KG1 (cell line): ENCODE measurements around the gene NRXN2.
"Not testable (repeated sequence)": the region's sequence is repeated elsewhere in the genome, so short reads cannot be mapped to it uniquely, and the experiment has no call there.

Experiments used
- DNase-seq: peaks from one replicate; lab custom pipeline; 2025; lab: John Stamatoyannopoulos, UW

The NRXN2 gene

DNA sequence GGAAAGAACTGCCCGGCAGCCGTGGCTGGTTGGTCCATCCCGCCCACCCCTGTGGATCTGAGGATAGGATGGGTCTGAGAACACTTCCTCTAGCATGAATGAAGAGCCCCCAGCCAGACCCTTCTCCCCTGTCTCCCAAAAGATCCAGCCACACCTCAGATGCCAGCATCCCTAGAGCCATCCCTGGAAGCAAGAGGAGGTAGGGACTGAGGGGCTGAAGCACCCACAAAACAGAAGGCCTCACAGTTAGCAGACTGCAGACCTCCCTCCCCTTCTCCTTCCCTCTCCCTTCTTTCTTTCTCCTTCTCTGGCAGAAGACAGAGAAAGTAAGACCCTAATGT, 1.7 kb downstream of the NRXN2 start:
- no peak for DNase-seq

GRCh38 chr11:64720640-64721358, 2.2 kb downstream of the NRXN2 start:
- DNase-seq = no peak

DNA sequence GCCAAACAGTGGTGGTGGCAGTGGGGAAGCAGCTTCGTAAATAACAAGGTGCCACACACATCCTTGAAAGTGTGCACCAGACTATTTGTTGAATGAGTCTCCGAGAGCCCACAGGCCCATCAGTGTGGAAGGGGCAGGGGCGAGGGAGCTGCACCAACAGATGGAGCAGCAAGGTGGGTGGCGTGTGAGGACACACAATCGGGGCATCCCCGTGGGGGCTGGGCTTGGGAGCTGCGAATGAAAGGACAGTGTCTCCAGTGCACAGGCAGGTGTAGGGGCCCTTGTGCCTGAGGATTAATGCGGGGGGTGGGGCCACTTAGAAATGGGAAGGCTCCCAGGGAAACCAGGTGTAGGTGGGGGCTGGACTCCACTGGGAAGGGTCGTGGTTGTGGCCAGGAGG, 2.8 kb downstream of the NRXN2 start:
- no peak for DNase-seq

DNA sequence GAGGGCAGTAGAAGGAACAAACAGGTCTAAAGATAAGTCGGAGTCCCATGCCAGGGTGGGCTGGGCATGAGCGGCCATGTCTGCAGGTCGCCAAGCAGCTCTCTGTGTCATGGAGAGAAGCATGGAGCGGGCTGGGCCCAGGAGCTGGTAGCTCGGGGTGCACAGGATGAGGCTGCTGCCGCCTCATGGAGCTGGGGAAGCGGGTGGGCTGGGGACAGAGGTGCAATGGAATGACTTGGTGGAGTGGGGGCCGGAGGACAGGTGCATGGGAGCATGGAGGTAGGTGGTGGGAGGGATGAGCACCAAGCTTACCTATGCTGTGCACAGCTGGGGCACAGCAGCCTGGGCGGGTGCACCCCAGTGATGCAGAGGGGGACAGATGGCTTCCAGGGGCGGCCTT, 3.6 kb downstream of the NRXN2 start:
- DNase-seq = no peak

DNA sequence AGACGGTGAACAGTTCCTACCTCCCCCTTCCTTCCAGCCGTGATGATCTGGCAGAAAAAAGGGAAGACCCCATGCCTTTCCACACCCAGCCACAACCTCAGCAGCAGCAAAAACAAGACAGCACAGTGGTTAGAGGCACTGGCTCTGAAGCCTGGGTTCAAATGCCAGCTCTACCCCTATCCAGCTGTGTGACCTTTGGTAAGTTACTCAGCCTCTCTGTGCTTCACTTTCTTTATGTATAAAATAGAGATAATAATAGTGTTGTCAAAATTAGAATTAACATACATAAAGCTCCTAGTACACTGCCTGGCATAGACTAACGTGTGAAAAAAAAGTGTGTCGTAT, 4.2 kb downstream of the NRXN2 start:
- no peak for DNase-seq

DNA sequence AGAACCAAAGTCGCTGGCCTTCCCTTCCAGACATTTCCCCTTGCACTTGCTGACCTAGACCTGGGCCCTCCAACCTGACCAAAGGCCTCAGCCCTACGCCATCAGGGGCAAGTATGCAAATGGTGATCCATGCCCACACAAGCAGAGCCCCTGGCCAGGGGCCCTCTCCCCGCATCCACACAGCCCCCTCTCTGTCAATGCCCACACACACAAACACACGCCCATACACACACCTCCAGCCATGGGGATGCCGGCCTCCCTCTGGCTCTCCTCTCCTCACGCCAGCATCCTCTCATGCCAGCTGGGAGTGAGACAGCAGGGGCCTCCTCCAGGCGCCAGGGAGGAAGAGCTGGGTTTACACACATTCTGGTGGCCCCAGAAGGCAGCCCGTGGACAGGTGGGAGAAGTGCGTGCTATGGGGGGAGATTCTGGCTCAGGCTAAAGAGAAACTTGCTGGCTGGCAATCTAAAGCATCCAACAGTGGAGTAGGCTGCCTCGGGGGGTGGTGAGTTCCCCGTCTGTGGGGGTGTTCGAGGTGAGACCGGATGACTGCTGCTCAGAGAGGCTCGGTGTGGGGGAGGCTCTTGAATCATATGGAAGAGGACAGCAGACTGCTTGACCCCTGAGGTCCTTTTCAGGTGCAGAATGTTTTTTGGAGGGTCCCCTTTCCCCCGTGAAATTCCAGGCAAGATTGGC, 4.8 kb downstream of the NRXN2 start:
- DNase-seq = no peak

GRCh38 chr11:64717268-64717578, 5.8 kb downstream of the NRXN2 start:
- no peak for DNase-seq

GRCh38 chr11:64716473-64717267, 6.3 kb downstream of the NRXN2 start:
- DNase-seq = no peak

GRCh38 chr11:64715756-64716472, 7.1 kb downstream of the NRXN2 start:
- no peak for DNase-seq

GRCh38 chr11:64715110-64715509, 7.9 kb downstream of the NRXN2 start:
- no peak for DNase-seq

DNA sequence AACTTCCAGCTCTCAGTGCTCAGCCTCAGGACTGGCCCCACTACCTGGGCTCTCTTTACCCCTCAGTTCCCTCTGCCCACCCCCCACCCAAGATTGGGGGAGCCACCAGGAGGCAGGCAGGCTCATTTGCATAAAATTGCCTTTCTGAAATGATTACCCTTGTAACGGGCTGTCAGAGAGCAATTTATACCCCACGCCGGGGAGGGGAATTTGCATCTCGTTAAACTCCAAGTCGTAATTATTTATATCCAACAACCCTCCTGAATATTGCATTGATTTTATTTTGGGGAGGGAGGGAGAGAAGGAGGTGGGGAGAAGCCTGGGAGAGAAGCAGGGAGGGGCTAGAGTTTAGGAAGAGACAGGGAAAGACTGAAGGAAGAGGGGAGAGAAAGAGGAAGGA, 8.3 kb downstream of the NRXN2 start:
- DNase-seq = no peak

- no peak for DNase-seq
Measured at GRCh38 chr11:64713781-64714363, 9.1 kb downstream of the NRXN2 start.

DNA sequence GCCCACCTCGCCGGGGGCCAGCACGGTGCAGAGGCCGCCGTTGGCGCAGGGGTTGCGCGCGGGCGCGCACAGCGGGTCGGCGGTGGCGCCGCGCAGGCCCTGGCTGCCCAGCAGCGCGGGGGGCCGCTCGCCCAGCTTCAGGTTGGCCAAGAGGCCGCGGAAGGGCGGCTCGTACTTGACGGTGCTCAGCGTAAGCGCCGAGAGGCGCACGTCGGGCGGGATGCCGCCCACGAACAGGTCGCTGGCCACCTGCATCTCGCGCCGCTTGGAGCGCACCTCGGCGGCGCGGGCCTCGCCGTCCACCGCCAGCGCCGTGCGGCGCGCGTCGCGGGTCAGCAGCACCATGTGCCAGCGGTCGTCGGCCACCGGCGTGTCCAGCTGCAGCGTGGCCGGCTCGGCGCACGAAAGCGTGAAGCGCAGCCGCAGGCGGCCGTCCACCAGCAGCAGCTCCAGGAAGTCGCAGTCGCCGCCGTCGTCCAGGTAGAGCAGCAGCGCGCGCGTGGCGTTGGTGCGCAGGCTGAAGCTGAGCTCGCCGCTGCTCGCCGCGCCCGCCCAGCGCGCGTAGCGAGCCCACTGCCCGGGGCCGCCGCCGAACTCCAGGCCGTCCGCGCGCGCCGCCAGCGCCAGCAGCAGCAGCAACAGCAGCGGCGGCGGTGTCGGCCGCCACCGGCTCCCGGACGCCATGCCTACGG, 9.8 kb downstream of the NRXN2 start:
- DNase-seq = no peak

GRCh38 chr11:64712430-64713015, 10.5 kb downstream of the NRXN2 start:
- no peak for DNase-seq

GRCh38 chr11:64711956-64712362, 11.0 kb downstream of the NRXN2 start:
- no peak for DNase-seq

GRCh38 chr11:64711138-64711955, 11.7 kb downstream of the NRXN2 start:
- DNase-seq = no peak

DNA sequence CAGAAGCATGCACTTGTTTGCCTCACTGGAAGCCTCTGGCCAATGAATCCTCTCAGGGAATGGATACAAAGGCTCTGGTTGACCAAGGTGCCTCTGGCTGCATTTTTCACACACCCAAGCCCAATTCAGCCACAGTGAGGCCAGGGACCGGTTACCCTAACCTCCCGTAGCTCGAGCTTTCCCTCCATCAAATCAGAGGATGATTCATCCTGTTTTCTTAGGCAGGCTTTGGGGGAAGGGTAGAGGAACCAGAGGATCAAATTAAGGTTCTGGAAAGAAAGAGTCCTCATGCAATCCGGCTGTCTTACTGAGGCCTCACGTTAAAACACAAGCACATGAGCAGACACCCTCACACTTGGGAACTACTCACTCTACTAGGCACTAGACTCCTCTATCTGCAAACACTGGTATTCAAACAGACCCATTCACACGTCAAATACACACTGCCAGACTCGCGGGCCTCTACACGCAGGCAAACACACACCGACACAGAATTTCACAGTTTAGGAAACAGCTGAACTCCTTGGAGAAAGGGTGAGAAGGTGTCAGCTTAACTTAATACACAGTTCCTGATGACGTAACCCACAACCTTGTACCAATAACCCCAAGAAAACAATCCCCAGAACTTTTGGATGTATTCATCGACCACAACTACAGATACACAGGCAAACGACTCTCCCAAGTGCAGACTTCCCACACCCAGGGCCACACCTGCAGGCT, 12.4 kb downstream of the NRXN2 start:
- no peak for DNase-seq

DNA sequence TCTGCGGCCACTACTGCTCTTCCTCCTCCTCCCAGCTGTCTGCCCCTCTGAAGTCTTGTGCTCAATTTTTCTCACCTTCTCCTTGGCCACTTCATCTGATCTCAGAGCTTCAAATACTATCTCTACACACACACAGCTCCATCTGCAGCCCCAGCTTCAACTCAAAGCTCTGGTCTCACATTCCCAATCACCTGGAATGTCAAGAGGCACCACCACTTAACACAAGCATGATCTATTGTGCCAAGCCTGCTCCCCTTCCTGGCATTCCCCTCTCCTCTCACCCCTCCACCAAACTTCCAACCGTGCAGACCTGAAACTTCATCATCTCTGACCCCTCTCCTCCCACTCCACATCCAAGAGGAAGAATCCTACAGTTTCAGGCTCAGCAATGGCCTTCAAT, 17.5 kb downstream of the NRXN2 start:
- no peak for DNase-seq

DNA sequence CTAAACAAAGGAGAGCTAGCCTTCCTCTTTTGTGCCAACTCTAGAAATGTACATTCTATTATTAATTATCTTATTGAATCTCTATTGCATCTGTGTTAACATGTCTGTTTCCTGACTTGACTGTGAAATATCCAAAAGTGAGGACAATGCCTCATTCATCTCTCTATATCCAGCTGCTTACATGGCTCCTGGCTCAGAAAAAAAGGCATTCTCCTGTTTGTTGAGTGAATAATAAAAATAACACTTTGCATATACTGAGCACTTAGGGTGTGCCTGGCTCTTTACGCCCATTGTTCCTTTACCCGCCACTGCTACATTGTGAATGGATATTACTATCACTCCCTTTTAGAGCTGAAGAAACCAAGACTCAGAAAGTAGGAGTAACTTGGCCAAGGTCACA, 19.9 kb downstream of the NRXN2 start:
- DNase-seq = no peak

DNA sequence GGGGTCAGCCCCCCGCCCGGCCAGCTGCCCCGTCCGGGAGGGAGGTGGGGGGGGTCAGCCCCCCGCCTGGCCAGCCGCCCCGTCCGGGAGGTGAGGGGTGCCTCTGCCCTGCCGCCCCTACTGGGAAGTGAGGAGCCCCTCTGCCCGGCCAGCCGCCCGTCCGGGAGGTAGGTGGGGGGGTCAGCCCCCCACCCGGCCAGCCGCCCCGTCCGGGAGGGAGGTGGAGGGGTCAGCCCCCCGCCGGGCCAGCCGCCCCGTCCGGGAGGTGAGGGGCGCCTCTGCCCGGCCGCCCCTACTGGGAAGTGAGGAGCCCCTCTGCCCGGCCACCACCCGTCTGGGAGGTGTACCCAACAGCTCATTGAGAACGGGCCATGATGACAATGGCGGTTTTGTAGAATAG, 21.0 kb downstream of the NRXN2 start:
- not testable (repeated sequence) for DNase-seq
